Measurements from ENCODE around the gene PTGFRN. TPM values are rescaled to one million over a fixed set of nuclear protein-coding genes. Genes with fewer than 3 reads are reported as not detected.

Gene PTGFRN
- polyA plus RNA-seq, 1 donor (not counting 4 experiments of a cell fraction or from before 2014, with no cell fraction given), result 177 TPM

GRCh38 chr1:116891396-116892079 is 18.2 kb upstream of the PTGFRN start:
- Histone ChIP-seq H3K27me3 (ENCODE audit: control insufficient read depth, extremely low read depth, insufficient read depth, low read length) (no peaks in the 10 kb centered on the region), H3K79me2 (ENCODE audit: control insufficient read depth, insufficient read depth, low read length) (no peaks in the 10 kb centered on the region), H3K4me2 (ENCODE audit: control insufficient read depth, extremely low read depth, insufficient read depth, low read depth, low read length) (no peak overlapping the region), H3K36me3 (ENCODE audit: control insufficient read depth in 2 of 2, extremely low read depth in 1 of 2, insufficient read depth in 2 of 2, low read length in 2 of 2) (no peaks in the 10 kb centered on the region), H3K4me3 (ENCODE audit: control insufficient read depth in 2 of 3, extremely low read depth in 1 of 3, insufficient read depth in 2 of 3, low read depth in 1 of 3, low read length in 3 of 3) (no peak overlapping the region), H3K27ac (ENCODE audit: control insufficient read depth, insufficient read depth, low read length) (no peak overlapping the region), H3K9me1 (ENCODE audit: control insufficient read depth, extremely low read depth, insufficient read depth, low read length) (no peaks in the 10 kb centered on the region), H2AFZ (ENCODE audit: control insufficient read depth, low read length) (no peak overlapping the region), H3K9ac (ENCODE audit: control insufficient read depth, extremely low read depth, insufficient read depth, low read length) (no peak overlapping the region), H3K4me1 (ENCODE audit: control insufficient read depth, extremely low read depth, insufficient read depth, low read length) (peaks cover 8% of the 10 kb centered on the region), H3K9me3 (ENCODE audit: control insufficient read depth, low read depth, low read length) (no peaks in the 10 kb centered on the region), H4K20me1 (ENCODE audit: control insufficient read depth, extremely low read depth, insufficient read depth, low read length) (no peaks in the 10 kb centered on the region)
- dilution Hi-C loops (cut with MboI; ENCODE audit: extremely low pct_ligation_motif_present, low sequenced_read_pairs), result no loop called here
- no peak for FAIRE-seq
- no peak for DNase-seq (ENCODE audit: low read depth, low spot score)
- TF ChIP-seq EZH2 (IDR thresholded peaks at IDR 0.05; ENCODE audit: low read length), result no peak
- no peak for TF ChIP-seq CTCF (optimal IDR thresholded peaks at IDR 0.05 in 1 of 3, IDR thresholded peaks at IDR 0.05 in 1 of 3, conservative IDR thresholded peaks at IDR 0.05 in 1 of 3; ENCODE audit: extremely low read depth in 1 of 3, insufficient read depth in 2 of 3, low read length in 3 of 3)

- Histone ChIP-seq H3K27me3 (ENCODE audit: control insufficient read depth, extremely low read depth, insufficient read depth, low read length) (no peaks in the 10 kb centered on the region), H3K4me2 (ENCODE audit: control insufficient read depth, extremely low read depth, insufficient read depth, low read depth, low read length) (no peak overlapping the region), H3K79me2 (ENCODE audit: control insufficient read depth, insufficient read depth, low read length) (no peaks in the 10 kb centered on the region), H2AFZ (ENCODE audit: control insufficient read depth, low read length) (no peak overlapping the region), H3K27ac (ENCODE audit: control insufficient read depth, insufficient read depth, low read length) (no peak overlapping the region), H3K9me3 (ENCODE audit: control insufficient read depth, low read depth, low read length) (no peaks in the 10 kb centered on the region), H3K9me1 (ENCODE audit: control insufficient read depth, extremely low read depth, insufficient read depth, low read length) (no peaks in the 10 kb centered on the region), H4K20me1 (ENCODE audit: control insufficient read depth, extremely low read depth, insufficient read depth, low read length) (no peaks in the 10 kb centered on the region), H3K4me1 (ENCODE audit: control insufficient read depth, extremely low read depth, insufficient read depth, low read length) (no peaks in the 10 kb centered on the region), H3K36me3 (ENCODE audit: control insufficient read depth in 2 of 2, extremely low read depth in 1 of 2, insufficient read depth in 2 of 2, low read length in 2 of 2) (no peaks in the 10 kb centered on the region), H3K9ac (ENCODE audit: control insufficient read depth, extremely low read depth, insufficient read depth, low read length) (no peak overlapping the region), H3K4me3 (ENCODE audit: control insufficient read depth in 2 of 3, extremely low read depth in 1 of 3, insufficient read depth in 2 of 3, low read depth in 1 of 3, low read length in 3 of 3) (no peak overlapping the region)
- FAIRE-seq (no peak), DNase-seq (ENCODE audit: low read depth, low spot score) (no peak)
- TF ChIP-seq EZH2 (IDR thresholded peaks at IDR 0.05; ENCODE audit: low read length), result no peak
- TF ChIP-seq CTCF (optimal IDR thresholded peaks at IDR 0.05 in 1 of 3, IDR thresholded peaks at IDR 0.05 in 1 of 3, conservative IDR thresholded peaks at IDR 0.05 in 1 of 3; ENCODE audit: extremely low read depth in 1 of 3, insufficient read depth in 2 of 3, low read length in 3 of 3), result no peak
- dilution Hi-C loops (cut with MboI; ENCODE audit: extremely low pct_ligation_motif_present, low sequenced_read_pairs), result no loop called here
These were observed 14.6 kb upstream of the PTGFRN start for GRCh38 chr1:116895073-116895472.

Data from keratinocyte (primary cell).